Body of pancreas (tissue), 4 donors: Measurements from ENCODE around the gene PDE4D. TPM values are rescaled to one million over a fixed set of nuclear protein-coding genes. Genes with fewer than 3 reads are reported as not detected.

Experiments
- ATAC-seq: fragments of 150-250 bp; one replicate; pipeline ENCODE4 v1.9.1; 2016
- DNase-seq, 4 donors: peaks; one replicate each; pipeline ENCODE4 v3.0.0-alpha.2; 2019
- H3K27ac ChIP-seq, 4 donors: fragments of 200-600 bp; sonication (generic); 1 replicate in 3 of 4; 2 replicates in 1 of 4; pipeline versions ENCODE4 v1.5.1 to v1.6.1; 2016 to 2019; ENCODE audit warnings: mild to moderate bottlenecking in 1 of 4, mixed read lengths in 1 of 4, moderate library complexity in 1 of 4
- H3K27me3 ChIP-seq, 2 donors: fragments of 200-600 bp; sonication (generic); one replicate each; pipeline ENCODE4 v1.6.0; 2016; ENCODE audit warnings: mild to moderate bottlenecking in 1 of 2
- H3K36me3 ChIP-seq, 2 donors: fragments of 200-600 bp; sonication (generic); replicated peaks in 1 of 2; 2 replicates each; pipeline ENCODE4 v1.5.1; 2016; ENCODE audit warnings: low read depth in 2 of 2; ENCODE audit not compliant: insufficient read depth in 1 of 2
- H3K4me1 ChIP-seq: fragments of 200-600 bp; sonication (generic); one replicate; pipeline ENCODE4 v1.6.0; 2016
- H3K4me3 ChIP-seq, 2 donors: fragments of 200-600 bp; sonication (generic); 1 replicate in 1 of 2; 2 replicates in 1 of 2; pipeline ENCODE4 v1.5.1; 2016 to 2019
- H3K9me3 ChIP-seq, 3 donors: fragments of 200-600 bp; sonication (generic); 1 replicate in 2 of 3; 2 replicates in 1 of 3; pipeline ENCODE4 v1.5.1; 2016
- POLR2A ChIP-seq, 3 donors: fragments of 450-650 bp; IDR thresholded peaks; one replicate each; pipeline ENCODE4 v1.6.1; 2016; ENCODE audit warnings: antibody characterized with exemption in 3 of 3, mild to moderate bottlenecking in 2 of 3
- WGBS, 2 donors: methylation state at CpG; one replicate each; pipeline ENCODE4 v1.1.5; 2017; 5-methylcytosine and 5-hydroxymethylcytosine counted together
- intact Hi-C: fragments of 100-400 bp; cut with DNase I; formaldehyde crosslinking; loops from one replicate; pipeline ENCODE4 v1.15.1; 2023
- total RNA-seq, 2 donors: library from RNA; depleted of rRNA; stranded (reverse); fragments of >200 nt; gene quantifications; one replicate each; pipeline ENCODE4 v1.1.0, GENCODE V29; 2016
- TF ChIP-seq, protein P1 (sequence below), 7 experiments: fragments of 450-650 bp in 4 of 7; fragments of 200-600 bp in 3 of 7; sonication (generic) in 3 of 7; IDR thresholded peaks; one replicate each; pipeline ENCODE4 v1.5.1; 2016 to 2019; ENCODE audit warnings: antibody characterized with exemption in 7 of 7

Gene PDE4D
- total RNA-seq, 2 donors from 2014 or later: 8.6 to 9.2 TPM

DNA sequence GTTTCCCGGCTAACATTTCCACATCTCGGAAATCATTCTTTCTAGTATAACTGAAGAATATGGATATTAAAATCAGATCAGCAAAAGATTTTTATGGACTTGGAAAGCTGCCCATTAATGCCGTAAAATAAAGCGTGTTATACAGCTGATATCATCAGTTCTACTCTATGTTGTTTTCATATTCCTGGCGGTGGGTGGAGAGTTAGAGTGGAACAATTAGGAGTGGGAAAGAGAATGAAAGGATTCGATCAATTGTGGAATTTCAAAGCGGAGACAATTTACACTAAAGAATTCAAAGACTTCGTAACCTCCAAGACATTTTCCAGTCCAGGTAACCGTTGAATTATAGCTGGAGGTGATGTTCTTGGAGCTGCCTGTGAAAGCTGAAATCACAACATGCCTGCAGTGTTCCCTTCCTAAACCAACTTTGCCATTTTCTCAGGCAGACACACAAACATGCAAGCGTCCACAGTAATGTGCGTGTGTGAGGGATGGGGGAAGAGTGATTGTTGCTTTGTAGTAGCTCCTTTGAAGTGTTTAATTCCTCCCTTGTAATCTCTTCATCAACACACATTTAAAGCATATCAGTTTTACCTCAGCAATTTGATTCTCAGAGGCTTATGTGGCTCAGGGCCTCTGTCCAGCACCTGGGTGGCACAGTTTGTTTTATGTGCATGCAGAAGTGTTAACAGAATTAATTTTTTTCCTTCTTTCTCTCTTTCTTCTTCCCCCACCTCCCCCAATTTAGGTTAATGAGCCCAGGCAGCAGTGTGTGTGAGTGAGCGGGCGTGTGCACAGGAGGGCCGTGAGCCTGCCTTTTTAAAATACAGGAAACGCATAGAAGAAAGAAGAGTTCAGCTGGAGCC lies 766.6 kb downstream of the PDE4D start:
- no peaks in the 10 kb centered on the region for H3K9me3 ChIP-seq
- no peak overlapping the region for H3K4me3 ChIP-seq
- TF ChIP-seq, protein P1, sequence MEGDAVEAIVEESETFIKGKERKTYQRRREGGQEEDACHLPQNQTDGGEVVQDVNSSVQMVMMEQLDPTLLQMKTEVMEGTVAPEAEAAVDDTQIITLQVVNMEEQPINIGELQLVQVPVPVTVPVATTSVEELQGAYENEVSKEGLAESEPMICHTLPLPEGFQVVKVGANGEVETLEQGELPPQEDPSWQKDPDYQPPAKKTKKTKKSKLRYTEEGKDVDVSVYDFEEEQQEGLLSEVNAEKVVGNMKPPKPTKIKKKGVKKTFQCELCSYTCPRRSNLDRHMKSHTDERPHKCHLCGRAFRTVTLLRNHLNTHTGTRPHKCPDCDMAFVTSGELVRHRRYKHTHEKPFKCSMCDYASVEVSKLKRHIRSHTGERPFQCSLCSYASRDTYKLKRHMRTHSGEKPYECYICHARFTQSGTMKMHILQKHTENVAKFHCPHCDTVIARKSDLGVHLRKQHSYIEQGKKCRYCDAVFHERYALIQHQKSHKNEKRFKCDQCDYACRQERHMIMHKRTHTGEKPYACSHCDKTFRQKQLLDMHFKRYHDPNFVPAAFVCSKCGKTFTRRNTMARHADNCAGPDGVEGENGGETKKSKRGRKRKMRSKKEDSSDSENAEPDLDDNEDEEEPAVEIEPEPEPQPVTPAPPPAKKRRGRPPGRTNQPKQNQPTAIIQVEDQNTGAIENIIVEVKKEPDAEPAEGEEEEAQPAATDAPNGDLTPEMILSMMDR (IDR thresholded peaks at IDR 0.05): no peak
- TF ChIP-seq POLR2A (IDR thresholded peaks at IDR 0.05): no peak
- intact Hi-C loops: no loop called here
- H3K4me1 ChIP-seq: peaks cover 16% of the 10 kb centered on the region
- no peaks in the 10 kb centered on the region for H3K27me3 ChIP-seq
- peak overlapping the region in 2 of 4 donors; percentile 51 to 64 for H3K27ac ChIP-seq
- ATAC-seq: no peak
- WGBS, 2 donors: 46 to 57% methylated on average over 15 of the region's 15 CpGs
- no peaks in the 10 kb centered on the region for H3K36me3 ChIP-seq
- no peak for DNase-seq

- 76 to 79% methylated on average over 5 of the region's 5 CpGs for WGBS, 2 donors
- no peak for DNase-seq
Observed at GRCh38 chr5:59126016-59126707, 767.4 kb downstream of the PDE4D start.

GRCh38 chr5:59125011-59125961 lies 768.2 kb downstream of the PDE4D start:
- peaks cover 16% of the 10 kb centered on the region for H3K4me1 ChIP-seq
- 78 to 82% methylated on average over 9 of the region's 9 CpGs for WGBS, 2 donors
- ATAC-seq (no peak), DNase-seq (no peak)
- no peak overlapping the region for H3K27ac ChIP-seq
- intact Hi-C loops: no loop called here
- H3K9me3 ChIP-seq: no peaks in the 10 kb centered on the region
- no peaks in the 10 kb centered on the region for H3K27me3 ChIP-seq
- no peaks in the 10 kb centered on the region for H3K36me3 ChIP-seq
- TF ChIP-seq, protein P1 (IDR thresholded peaks at IDR 0.05): no peak
- no peak for TF ChIP-seq POLR2A (IDR thresholded peaks at IDR 0.05)
- H3K4me3 ChIP-seq: no peak overlapping the region

More at GRCh38 chr5:59126016-59126707, 767.4 kb downstream of the PDE4D start:
- Histone ChIP-seq H3K9me3 (no peaks in the 10 kb centered on the region), H3K27ac (peak overlapping the region in 2 of 4 donors; percentile 8 to 51), H3K4me3 (no peak overlapping the region), H3K36me3 (no peaks in the 10 kb centered on the region), H3K4me1 (peaks cover 16% of the 10 kb centered on the region), H3K27me3 (no peaks in the 10 kb centered on the region)
- no peak for ATAC-seq
- TF ChIP-seq, protein P1 (IDR thresholded peaks at IDR 0.05): no peak
- TF ChIP-seq POLR2A (IDR thresholded peaks at IDR 0.05): no peak
- intact Hi-C loops: no loop called here

DNA sequence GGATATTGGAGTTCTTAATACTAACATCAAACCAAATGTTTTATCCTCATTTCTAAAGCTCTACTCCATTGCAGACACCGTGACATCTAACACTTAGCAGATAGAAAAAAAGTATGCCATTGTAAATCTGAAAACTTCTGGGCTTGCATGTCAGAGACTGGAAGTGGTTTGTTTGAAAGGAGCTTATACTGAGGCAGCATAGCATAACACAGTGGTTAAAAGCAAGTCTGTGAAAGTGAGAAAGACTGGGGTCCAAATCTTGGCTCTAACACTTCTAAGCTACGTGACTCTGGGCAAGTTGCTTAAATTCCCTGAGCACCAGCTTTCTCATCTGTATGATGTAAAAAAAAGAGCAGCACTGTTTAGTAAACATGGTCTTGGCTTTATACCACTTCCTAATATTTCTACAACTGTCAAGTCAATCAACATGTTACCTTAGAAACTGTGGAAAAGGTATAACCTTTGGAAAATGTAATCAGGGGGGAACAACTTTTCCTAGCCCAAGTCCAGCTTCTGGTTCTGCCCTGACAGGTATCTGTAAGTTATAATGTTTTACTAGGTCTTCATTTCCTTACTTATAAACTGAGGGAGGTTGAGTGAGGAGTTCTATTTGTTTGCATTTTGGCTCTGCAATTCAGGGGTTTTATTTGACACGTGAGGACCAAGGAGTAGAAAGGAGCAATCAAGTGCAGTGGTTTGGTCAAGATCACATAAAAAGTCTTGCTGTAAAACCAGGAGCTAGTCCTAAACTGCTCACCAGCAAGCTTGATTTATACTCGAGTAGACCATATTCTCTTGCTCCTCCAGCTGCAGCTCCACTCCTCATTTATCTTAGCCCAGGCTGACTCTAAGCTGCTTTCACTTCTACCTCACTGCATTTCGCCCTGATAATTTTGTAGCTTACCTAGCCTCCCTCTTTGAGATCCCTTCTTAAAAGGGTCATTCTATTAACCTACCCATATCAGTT lies 769.6 kb downstream of the PDE4D start:
- no peak for DNase-seq
- 69 to 76% methylated on average over 5 of the region's 5 CpGs for WGBS, 2 donors
- no peak overlapping the region for H3K27ac ChIP-seq
- H3K4me3 ChIP-seq: no peak overlapping the region
- intact Hi-C loops: no loop called here
- no peak for TF ChIP-seq POLR2A (IDR thresholded peaks at IDR 0.05)
- TF ChIP-seq, protein P1 (IDR thresholded peaks at IDR 0.05): no peak
- H3K9me3 ChIP-seq: no peaks in the 10 kb centered on the region
- no peak for ATAC-seq
- H3K36me3 ChIP-seq: no peaks in the 10 kb centered on the region
- no peaks in the 10 kb centered on the region for H3K27me3 ChIP-seq
- H3K4me1 ChIP-seq: peaks cover 16% of the 10 kb centered on the region
